SH-SY5Y (cell line): ENCODE data around the gene CD22.

ENCODE experiments used
- GATA2 ChIP-seq: IDR thresholded peaks from 2 replicates; pipeline ENCODE4 v1.6.1; 2011; ENCODE audit warnings: mild to moderate bottlenecking, low read depth, low read length
- GATA3 ChIP-seq: IDR thresholded peaks from 2 replicates; pipeline ENCODE4 v1.6.1; 2011; ENCODE audit warnings: low read depth, mild to moderate bottlenecking, low read length, moderate library complexity

DNA sequence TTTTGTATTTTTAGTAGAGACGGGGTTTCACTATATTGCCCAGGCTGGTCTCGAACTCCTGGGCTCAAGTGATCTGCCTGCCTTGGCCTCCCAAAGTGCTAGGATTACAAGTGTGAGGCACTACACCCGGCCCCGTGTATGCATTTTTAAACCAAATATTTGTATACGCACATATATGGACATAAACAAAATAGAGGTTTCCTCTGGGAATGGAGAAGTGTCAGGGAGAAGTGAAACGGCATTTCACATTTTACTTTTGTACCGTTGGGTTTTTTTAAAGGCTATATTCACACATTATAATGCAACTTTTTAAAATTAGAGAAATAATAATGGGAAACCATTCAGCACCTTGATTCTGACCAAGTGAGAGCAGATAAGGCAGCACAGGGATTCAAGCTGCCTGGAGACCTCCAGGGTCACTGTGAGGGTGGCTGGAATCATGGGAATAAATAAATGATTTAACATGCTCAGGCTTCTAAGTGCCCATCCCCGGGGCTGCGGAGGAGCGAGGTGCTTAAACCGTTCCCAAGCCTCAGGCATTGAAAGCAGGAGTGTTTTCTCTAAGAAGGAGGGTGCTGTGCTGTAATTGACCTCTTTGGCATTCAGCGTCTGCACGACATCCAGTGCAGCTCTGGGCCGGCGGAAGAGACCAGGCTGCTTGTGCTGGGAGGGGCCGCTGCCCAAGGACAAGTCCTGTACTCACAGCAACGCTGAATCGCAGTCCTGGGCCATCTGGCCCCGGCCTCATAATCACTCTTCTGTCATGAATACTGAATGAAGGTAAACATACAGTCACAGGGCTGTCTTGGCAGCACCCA, 66.6 kb downstream of the CD22 start:
- TF ChIP-seq GATA2 (no peak), GATA3 (no peak)
